Spleen (tissue), 7 donors: Measurements from ENCODE around the gene SPC24.

Experiments used
- CTCF ChIP-seq, 11 experiments: fragments of 200-600 bp in 7 of 11; fragments of 450-650 bp in 4 of 11; sonication (generic) in 4 of 11; IDR thresholded peaks in 8 of 11; conservative IDR thresholded peaks in 3 of 11; 1 replicate in 7 of 11; 2 replicates in 4 of 11; pipeline versions ENCODE4 v1.4.0 to v1.8.0; 2016 to 2021; ENCODE audit warnings: antibody characterized with exemption in 11 of 11, inconsistent platforms in 4 of 11, mild to moderate bottlenecking in 1 of 11
- POLR2A ChIP-seq, 3 donors: fragments of 450-650 bp; IDR thresholded peaks; one replicate each; pipeline ENCODE4 v1.5.1; 2017; ENCODE audit warnings: antibody characterized with exemption in 3 of 3, mild to moderate bottlenecking in 1 of 3
- donor health status: DM: no; HTN: no; CAD: no; lungs with moderate emphysema.
- donor health status: DM: no; HTN: no; CAD: no.
- donor health status: DM: no; HTN: no; CAD: no.

GRCh38 chr19:11194173-11194572, 38.6 kb upstream of the SPC24 start:
- no peak for TF ChIP-seq CTCF (IDR thresholded peaks at IDR 0.05 in 8 of 11, conservative IDR thresholded peaks at IDR 0.05 in 3 of 11)
- TF ChIP-seq POLR2A (IDR thresholded peaks at IDR 0.05), result no peak
